ENCODE measurements around the gene DCAF12.

- TF ChIP-seq CTCF (IDR thresholded peaks at IDR 0.05) = no peak
- no peak for TF ChIP-seq EZH2 (IDR thresholded peaks at IDR 0.05; ENCODE audit: borderline replicate concordance, insufficient read depth, low read depth, low read length, poor library complexity, severe bottlenecking)
Measured at GRCh38 chr9:34157898-34158297, 31.4 kb upstream of the DCAF12 start.
